K562 treated with DMSO at 1 percent for 12 hours (cell line): ENCODE results near the gene ZNF75A. TPM values are rescaled to one million over a fixed set of nuclear protein-coding genes. Genes with fewer than 3 reads are reported as not detected.

ENCODE experiments used
- total RNA-seq: library from RNA; unstranded; fragments of 300-600 nt; gene quantifications from 2 replicates; pipeline ENCODE4 v1.2.3, GENCODE V29; 2022; ENCODE audit not compliant: insufficient read depth

Gene ZNF75A
- total RNA-seq: 4.2 and 10.1 TPM in 2 replicates

GRCh38 chr16:3305109-3306068 is at the start of gene ZNF75A, which contains the start of gene TIGD7:
TSS of gene ZNF75A (plus strand) at chr16:3305497. CDS start at chr16:3308429, 2,932 bp downstream.
TSS of gene TIGD7 (minus strand) at chr16:3305430. CDS start at chr16:3300614, 4,816 bp downstream.

GRCh38 chr16:3256146-3256865 is 49.0 kb upstream of the ZNF75A start, which contains the start of gene MEFV:
TSS of gene MEFV (minus strand) at chr16:3256633. CDS start at chr16:3256587, 46 bp downstream.

DNA sequence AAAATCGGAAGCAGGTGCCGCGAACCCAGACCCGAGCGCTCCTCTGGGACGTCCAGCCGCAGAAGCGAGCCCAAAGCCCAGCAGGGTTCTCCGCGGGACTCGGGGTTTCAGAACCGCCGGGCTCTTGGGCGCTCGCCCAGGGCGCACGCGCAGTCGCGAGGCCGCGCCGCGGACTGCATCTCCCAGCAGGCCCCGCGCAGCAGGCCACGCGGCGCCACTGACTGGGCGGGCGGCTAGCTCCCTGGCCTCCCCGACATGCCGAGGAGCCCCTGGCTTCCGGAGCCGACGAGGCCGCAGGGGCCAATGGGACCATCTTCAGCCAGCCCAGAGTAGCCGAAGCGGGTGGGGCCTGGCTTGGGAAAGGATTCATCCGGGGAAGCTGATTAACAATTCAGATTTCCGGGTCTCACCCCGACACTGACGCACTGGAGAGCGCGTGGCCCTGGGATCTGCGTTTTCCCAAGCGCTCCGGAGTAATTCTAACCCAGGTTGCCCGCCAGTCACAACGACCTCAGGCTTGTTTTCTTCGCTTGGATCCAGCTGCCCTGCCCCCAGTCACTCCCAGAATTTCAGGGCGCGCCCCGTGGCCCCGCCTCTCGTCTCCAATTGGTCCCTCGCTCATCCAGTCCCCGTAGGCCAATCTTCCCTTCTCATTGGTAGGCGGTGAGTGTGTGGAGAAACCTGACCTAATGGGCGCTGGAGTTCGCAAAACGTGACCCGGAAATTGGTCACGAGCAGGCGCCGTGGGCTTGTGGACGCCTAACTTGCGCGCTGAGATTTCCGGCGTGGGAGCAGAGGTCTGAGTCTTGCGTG is 22.4 kb upstream of the ZNF75A start, which contains the start of gene ZNF263:
ZNF263 (plus strand) TSS at position 762 of the 813 bp plus-strand sequence. CDS start 328 bp downstream, outside the sequence.

GRCh38 chr16:3355589-3355988 is 50.3 kb downstream of the ZNF75A start, which contains the start of gene OR2C1:
TSS of gene OR2C1 (plus strand) at chr16:3355889. CDS start at chr16:3355941, 52 bp downstream.

Other genes starting within 250 kb of the ZNF75A start
- 10.0 and 14.9 TPM in 2 replicates for gene IL32, start 239.9 kb upstream of the ZNF75A start, total RNA-seq
- gene ZSCAN10, start 206.2 kb upstream of the ZNF75A start, total RNA-seq: not detected in 2 replicates
- gene ZNF205, start 192.9 kb upstream of the ZNF75A start, total RNA-seq: 22.5 and 22.7 TPM in 2 replicates
- 10.6 and 22.0 TPM in 2 replicates for gene ZNF213, start 170.5 kb upstream of the ZNF75A start, total RNA-seq
- not detected in 2 replicates for gene OR1F1, start 117.3 kb upstream of the ZNF75A start, total RNA-seq
- gene ZNF200, start 70.3 kb upstream of the ZNF75A start, total RNA-seq: 6.1 and 9.9 TPM in 2 replicates
- not detected in 2 replicates for gene MEFV, start 48.9 kb upstream of the ZNF75A start, total RNA-seq
- 36.1 and 40.4 TPM in 2 replicates for gene ZNF263, start 22.0 kb upstream of the ZNF75A start, total RNA-seq
- 1.2 and 3.8 TPM in 2 replicates for gene TIGD7, start 67 bp upstream of the ZNF75A start, total RNA-seq
- gene OR2C1, start 50.4 kb downstream of the ZNF75A start, total RNA-seq: not detected in 2 replicates
- 6.8 and 15.8 TPM in 2 replicates for gene ZSCAN32, start 95.5 kb downstream of the ZNF75A start, total RNA-seq
- 13.1 and 21.1 TPM in 2 replicates for gene ZNF174, start 95.7 kb downstream of the ZNF75A start, total RNA-seq
- gene ZNF597, start 138.0 kb downstream of the ZNF75A start, total RNA-seq: 0.47 TPM in 1 of 2 replicates, not detected in the other
- 36.0 and 48.2 TPM in 2 replicates for gene NAA60, start 138.2 kb downstream of the ZNF75A start, total RNA-seq
- not detected in 2 replicates for gene C16orf90, start 190.0 kb downstream of the ZNF75A start, total RNA-seq
- 2.1 and 5.0 TPM in 2 replicates for gene CLUAP1, start 195.5 kb downstream of the ZNF75A start, total RNA-seq